Tibial nerve (tissue), 4 donors: ENCODE measurements around the gene ADAM19.

Experiments
- CTCF ChIP-seq, 5 experiments: fragments of 200-600 bp in 3 of 5; fragments of 450-650 bp in 2 of 5; sonication (generic) in 3 of 5; IDR thresholded peaks; one replicate each; pipeline ENCODE4 v1.5.1; 2016 to 2019; ENCODE audit warnings: antibody characterized with exemption in 5 of 5, mild to moderate bottlenecking in 3 of 5, moderate library complexity in 2 of 5
- EP300 ChIP-seq, 2 donors: sonication (generic); formaldehyde crosslinking; IDR thresholded peaks; one replicate each; pipeline ENCODE4 v1.6.1; 2017; ENCODE audit warnings: antibody characterized with exemption in 2 of 2, mild to moderate bottlenecking in 1 of 2

GRCh38 chr5:157518963-157519362 is 56.6 kb downstream of the ADAM19 start:
- TF ChIP-seq CTCF (IDR thresholded peaks at IDR 0.05) (no peak), EP300 (IDR thresholded peaks at IDR 0.05) (no peak)
